GM10847 (cell line): ENCODE data around the gene GGA2.

Experiments
- POLR2A ChIP-seq: IDR thresholded peaks from 2 replicates; pipeline ENCODE4 v1.6.1; 2011; ENCODE audit not compliant: insufficient read length; ENCODE audit errors: extremely low read depth

GGA2 gene

DNA sequence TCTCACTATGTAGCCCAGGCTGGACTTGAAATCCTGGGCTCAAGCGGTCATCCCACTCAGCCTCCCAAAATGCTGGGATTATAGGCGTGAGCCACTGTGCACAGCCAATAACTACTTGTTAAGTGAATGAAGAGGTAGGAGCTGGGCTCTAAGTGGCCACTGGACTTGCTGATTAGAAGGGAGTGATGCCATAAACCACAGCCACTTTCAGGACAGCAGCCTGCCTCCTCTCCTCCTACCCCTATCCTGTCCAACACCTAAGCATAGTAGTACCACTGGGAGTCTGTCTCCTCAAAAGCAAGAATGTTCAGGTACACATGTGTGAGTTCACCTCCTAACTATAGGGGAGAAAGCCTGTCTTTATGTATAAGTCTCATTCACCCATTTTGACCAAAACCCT, 45.1 kb downstream of the GGA2 start:
- TF ChIP-seq POLR2A, result no peak

DNA sequence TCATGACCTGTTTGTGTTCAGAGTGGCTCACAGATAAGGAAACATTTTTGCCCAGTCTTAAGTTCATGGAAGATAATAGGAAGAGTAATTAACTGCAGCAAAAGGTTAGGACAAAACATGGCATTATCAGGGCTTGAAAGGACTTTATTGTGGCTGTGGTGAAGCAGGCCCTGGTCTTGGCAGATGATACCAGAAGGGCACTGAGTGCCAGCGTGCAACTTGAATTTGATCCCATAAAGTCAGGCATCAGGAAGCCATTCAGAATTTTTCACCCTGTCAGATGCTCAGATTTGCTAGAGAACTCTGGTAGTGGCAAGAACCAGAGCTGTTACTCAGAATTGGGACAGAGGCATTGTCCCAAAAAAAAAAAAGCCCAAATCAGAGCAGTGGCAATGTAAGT, 46.1 kb downstream of the GGA2 start:
- no peak for TF ChIP-seq POLR2A

DNA sequence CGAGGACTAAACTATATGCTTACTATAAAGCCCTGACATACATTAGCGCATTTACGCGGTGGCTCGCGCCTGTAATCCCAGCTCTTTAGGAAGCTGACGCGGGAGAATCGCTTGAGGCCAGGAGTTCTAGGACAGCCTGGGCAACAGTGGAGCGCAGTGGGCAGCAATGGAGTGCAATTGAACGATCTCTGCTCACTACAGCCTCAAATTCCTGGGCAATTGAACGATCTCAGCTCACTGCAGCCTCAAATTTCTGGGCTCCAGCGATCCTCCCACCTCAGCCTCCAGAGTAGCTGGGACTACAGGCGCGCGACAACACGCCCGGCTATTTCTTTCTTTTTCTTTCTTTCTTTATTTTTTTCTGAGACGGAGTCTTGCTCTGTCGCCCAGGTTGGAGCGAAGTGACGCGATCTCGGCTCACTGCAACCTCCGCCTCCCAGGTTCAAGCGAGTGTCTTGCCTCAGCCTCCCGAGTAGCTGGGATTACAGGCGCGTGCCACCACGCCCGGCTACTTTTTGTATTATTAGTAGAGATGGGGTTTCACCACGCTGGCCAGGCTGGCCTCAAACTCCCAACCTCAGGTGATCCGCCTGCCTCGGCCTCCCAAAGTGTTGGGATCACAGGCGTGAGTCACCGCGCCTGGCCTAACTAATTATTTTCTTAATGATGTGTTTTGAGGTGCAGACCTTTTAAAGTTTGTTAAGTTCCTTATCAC, 56.8 kb downstream of the GGA2 start:
- no peak for TF ChIP-seq POLR2A

DNA sequence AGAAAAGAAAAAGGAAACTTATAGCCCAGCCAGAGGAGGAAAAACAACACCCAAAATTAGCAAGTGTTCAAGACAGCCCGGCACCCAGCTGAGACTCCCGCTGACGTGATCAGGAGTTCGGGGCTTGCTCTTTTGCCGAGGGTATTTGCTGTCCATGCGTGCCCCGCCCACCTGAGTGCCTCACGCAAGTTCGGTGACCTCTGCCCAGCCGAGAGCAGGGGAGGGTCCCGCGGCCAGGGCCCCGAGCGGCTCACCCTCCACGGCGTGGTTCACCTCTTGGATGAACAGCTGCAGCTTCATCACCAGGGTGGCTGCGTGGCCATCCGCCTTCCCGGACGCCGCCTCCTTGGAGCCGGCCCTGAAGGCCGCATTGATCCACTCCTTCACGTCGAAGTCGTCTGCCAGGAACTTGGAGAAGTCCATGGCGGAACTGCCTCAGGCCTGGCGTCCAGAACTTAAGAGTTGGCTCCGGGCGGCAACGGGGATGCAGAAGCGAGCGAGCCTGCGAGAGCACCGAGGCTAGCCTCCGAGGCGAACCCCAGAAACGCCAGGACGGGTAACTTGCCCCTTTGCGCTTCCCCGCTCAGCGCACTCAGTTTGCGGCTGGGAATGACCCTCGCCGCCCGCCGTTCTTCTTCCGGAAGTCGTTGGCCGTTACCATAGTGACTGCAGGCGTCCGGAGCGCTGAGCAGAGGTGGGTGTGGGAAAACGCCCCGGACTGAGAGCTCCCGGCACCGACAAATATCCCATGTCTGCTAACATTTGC, 57.5 kb downstream of the GGA2 start, which contains the start of gene COG7:
Gene COG7 (minus strand): TSS at position 618 of the 766 bp plus-strand sequence. CDS start 195 bp downstream, at position 423.
- no peak for TF ChIP-seq POLR2A

DNA sequence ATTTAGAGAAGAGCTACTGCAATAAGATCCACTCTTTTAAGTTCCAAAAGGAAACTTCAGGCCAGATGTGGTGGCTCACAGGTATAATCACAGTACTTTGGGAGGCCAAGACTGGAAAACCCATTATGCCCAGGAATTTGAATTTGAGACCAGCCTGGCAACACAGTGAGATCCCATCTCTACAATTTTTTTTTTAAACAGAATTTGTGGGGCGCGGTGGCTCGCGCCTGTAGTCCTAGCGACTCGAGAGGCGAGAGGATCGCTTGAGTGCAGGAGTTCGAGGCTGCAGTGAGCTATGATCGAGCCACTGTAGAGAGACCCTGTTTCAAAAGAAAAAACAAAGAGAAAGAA, 58.1 kb downstream of the GGA2 start:
- no peak for TF ChIP-seq POLR2A

DNA sequence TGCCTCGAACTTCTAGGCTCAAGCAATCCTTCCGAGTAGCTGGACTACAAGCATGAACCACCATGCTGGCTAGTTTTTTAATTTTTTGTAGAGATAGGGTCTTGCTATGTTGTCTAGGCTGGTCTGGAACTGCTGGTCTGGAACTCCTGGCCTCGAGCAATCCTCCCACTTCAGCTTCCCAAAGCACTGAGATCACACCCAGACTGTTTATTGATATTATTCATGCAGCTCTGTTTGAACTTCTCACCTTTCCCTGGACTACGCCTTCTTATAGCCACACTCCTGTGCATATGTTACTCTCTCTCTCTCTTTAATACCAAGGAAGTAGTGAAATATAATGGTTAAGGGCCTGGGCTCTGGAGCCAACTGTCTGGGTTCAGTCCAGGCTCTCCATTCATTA, 61.9 kb downstream of the GGA2 start:
- TF ChIP-seq POLR2A, result no peak

DNA sequence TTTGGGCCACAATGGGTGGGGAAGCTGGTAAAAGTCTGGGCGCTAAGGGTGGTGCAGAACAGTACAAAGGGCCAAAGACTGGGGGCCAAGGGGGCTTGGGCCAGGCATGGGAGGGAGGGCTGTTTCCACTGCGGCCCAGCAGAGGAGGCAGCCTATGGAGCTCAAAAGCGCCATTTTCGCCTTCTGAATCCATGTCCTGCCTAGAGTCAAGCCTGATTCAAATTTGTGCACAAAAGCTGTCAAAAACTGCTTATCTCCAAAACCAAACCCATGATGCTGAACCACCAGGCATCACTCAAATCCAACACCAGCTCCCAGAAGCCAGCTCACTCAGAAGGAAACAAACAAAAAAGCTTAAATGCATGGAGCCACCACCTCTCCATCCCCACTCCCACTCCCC, 73.3 kb downstream of the GGA2 start:
- TF ChIP-seq POLR2A, result no peak

DNA sequence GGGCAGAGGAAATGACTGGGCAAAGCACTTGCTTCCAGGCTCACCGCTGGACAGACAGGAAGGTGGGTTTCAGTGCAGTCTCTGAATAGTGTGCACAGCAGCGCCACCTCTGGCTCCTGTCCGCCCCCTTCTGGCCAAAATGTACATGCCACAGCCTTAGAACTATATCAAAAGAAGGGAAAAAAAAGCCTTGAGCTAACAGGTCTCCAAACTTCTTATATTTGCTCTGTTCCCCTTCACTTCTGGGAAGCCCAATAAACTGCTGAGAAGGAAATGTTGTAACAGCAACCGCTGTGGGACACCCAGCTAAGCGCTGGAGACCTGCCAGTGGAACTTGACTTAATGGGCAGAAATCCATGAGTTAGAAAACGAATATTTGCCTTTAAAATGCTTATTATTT, 74.8 kb downstream of the GGA2 start:
- TF ChIP-seq POLR2A, result no peak

DNA sequence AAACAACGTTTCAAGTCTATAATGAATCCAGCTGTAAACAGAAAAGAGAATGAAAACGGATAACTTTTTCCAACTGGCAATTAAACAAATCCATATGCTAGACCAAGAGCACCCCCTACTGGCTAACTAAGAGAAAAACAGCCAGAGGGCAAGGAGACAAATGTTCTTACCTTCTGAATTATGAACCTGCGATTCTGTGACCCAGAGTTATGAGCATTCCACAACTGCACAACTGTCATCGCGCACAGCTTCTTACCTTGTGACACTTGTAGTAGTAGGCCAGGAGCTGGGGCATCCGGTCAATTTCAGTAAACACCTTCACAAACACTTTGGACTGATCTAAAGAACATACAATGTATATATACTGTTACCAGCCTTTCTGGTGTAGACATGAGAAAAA, 75.9 kb downstream of the GGA2 start:
- TF ChIP-seq POLR2A, result no peak

DNA sequence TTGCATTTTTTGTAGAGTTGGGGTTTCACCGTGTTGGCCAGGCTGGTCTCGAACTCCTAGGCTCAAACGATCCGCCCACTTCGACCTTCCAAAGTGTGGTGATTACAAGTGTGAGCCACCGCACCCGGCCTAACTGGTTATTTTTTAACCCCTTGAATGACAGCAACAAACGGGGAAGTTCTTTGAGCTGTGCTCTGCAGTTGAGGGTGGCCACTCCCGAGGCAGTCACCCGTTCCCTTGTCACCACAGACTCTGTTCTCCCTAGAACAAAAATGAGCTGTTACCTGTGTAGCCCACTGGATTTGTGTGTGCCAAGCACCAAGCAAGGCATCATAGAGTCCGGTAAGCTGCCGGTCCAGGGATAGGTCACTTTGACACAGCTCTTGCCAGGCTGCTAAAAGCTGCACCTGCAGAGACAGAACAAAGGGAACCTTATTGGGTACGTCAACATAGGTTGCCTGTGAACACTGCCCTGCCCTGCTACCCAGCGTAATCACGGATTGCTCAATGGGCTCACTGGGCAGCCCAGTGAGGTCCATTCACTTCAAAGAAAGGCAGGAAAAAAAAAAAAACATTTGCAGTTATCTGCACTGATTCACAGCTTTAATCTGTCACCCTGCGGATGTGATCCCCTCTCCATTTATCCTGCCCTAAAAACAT, 76.9 kb downstream of the GGA2 start:
- no peak for TF ChIP-seq POLR2A

DNA sequence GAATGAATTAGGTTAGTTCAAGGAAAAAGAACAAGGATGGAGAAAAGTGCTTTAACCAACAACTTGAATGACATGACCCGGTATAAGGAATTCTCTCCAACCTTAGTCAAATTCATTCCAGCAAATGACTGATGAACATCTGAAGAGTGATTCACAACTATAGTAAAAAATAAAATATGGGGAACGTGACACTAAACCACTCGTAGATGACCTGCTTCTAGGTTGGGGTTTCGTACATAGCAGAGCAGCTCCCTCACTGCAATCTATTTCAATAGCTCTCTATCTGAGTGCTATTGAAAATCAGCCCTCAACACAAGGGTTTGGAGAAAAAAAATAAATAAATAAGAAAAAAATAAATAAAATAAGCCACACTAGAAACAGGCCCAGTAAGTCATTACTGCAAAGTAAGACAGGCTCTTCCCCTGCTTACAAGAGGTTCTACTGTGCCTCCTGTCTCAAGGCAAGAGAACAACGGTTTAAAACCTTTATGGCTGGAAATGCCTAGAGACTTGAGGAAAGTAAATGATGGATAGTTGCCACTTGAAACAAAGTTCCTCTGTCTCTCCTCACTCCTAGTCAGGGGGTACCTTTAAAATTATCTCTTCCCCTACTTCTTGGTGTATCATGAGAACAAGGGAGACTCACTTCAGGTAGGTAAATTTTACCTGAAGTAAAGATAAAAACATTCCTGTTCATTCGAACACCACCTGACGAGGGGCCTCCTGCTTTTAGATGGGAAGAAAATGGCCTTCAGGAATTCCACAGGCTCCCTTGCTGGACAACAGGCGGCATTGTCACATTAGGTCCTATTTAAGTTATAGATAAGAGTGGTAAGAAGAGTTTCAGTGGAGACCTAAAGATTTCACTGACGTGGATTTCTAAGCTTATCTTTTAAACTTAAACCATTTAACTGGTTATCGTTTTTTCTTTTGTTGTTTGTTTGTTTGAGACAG, 77.8 kb downstream of the GGA2 start:
- no peak for TF ChIP-seq POLR2A

DNA sequence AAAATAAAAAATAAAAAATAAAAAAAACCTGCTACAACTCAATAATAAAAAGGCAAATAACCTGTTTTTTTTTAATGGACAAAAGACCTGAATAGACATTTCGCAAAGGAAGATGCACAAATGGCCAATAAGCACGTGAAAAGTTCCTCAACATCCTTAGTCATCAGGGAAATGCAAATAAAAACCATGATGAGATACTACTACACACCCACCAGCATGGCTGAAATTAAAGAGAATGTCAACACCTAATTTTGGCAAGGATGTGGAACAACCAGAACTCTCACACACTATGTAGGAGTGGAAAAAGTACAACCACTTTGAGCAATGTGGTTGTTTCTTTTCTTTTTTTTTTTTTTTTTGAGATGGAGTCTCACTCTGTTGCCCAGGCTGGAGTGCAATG, 81.9 kb downstream of the GGA2 start:
- no peak for TF ChIP-seq POLR2A

DNA sequence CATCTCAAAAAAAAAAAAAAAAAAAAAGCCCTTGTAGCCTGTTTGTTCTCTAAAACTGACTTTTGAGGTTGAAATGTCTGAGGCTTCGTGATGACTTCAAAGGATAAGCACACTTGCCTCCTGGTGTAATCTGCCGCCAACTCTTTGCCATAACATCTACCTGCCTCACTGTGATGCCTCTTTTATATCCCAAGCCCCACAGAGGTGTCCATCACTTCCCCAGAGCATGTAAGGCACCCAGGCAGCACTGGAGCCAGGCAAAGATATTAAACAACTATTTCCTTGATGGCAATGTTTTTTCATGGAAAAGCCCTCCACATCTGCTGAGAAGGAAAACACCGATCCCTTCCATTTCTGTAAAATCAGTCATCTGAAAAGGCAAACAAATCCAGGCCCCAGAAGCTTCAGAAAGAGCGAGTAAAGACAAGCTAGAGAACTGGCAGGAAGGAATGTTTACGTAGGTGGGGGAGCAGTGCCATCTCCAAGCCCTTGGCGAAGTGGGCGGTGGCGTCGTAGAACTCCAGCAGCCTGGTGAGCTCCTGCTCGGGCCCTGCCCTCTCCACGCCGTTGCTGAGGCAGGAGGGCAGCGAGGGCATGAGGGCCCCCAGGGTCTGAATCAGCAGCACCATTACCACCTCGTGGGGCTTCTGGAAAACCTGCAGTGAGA, 85.9 kb downstream of the GGA2 start:
- TF ChIP-seq POLR2A, result no peak

DNA sequence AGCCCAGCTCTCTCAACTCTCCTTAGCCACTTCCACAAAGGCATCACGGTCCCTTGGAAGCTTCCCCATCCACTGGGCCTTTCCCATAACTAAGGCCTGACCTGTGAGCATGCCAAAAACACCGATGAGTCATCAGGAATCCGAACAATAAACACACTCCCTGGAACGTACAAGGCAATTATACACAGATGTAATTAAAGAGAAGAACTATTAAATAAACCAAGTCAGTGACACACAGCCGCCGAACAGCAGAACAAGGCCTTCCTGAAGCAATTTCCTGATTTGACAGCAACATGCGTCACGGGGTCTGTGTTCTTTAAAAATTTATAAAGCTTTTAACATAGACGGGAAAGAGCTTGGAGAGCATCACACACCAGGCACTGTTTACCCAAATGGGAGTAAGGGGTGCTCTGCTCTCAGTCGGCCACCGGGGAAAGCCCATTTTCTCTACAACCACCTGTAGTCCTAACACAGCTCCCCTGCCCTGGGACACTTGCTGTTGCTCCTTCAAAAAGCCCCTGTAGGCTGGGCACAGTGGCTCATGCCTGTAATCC, 86.7 kb downstream of the GGA2 start:
- no peak for TF ChIP-seq POLR2A

DNA sequence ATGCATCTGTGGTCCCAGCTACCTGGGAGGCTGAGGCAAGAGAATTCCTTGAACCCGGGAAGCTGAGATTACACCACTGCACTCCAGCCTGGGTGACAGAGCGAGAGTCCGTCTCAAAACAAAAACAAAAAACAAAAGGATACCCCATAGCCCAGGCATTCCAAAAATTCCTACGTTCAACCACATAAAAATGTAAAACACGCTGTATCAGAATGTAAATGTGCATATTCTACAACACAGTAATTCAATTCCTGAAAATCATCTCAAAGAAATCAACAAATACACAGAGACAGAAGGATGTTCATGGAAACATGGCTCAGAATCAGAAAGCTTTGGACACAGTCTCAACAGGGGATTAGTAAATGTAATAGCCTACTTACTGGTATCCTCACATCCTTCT, 90.3 kb downstream of the GGA2 start:
- TF ChIP-seq POLR2A, result no peak

DNA sequence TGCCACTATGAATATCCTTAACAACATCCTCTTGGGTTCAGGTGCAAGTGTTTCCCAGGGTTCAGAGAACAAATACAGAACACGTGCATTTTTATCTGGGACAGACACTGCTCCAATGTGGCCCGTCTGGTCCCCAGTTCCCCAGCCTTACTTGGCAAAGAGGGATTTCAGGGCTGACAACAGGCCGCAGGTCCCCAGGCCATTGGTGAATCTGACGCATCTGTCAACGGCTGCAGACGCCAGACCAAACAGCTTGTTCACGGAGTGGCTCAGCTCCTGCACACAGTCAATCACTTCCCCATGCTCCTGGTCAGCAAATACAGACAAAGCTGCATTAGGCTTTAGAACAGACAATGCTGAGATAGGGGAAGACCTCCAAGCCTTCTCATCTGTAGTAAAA, 93.5 kb downstream of the GGA2 start:
- no peak for TF ChIP-seq POLR2A
